H1 (cell line): ENCODE measurements around the gene FAM120B. TPM values are rescaled to one million over a fixed set of nuclear protein-coding genes. Genes with fewer than 3 reads are reported as not detected.

ENCODE experiments used
- CTCF ChIA-PET: fragments of 300-600 bp; sonication (Branson Sonifier 250); formaldehyde crosslinking; loops from one replicate; lab custom pipeline; 2021; ENCODE audit not compliant: partially characterized antibody; lab: Charles Lee
- POLR2A ChIA-PET: fragments of 300-600 bp; sonication (Branson Sonifier 250); formaldehyde crosslinking; loops from one replicate; lab custom pipeline; 2021; ENCODE audit warnings: inconsistent platforms; ENCODE audit not compliant: partially characterized antibody; lab: Charles Lee
- DNase-seq, 2 experiments: peaks; one replicate each; pipeline versions ENCODE4 v3.0.0 to v3.0.0-alpha.2; 2010 to 2022; ENCODE audit warnings: low spot score in 2 of 2, low read depth in 1 of 2, mixed read lengths in 1 of 2
- FAIRE-seq: peaks from 2 replicates; lab custom pipeline; 2011; peaks lifted over from hg19 to GRCh38; lab: Jason Lieb, UNC
- H2AFZ ChIP-seq: 2 replicates; pipeline ENCODE4 v1.8.1; 2012; ENCODE audit warnings: low read length, inconsistent platforms
- H2AK5ac ChIP-seq: 2 replicates; pipeline ENCODE4 v1.6.1; 2013; ENCODE audit warnings: low read depth, low read length
- H2BK120ac ChIP-seq: replicated peaks from 2 replicates; pipeline ENCODE3; 2013; ENCODE audit warnings: low read depth, low read length, inconsistent platforms
- H2BK12ac ChIP-seq: 2 replicates; pipeline ENCODE4 v1.6.1; 2013; ENCODE audit warnings: low read depth, low read length
- H2BK15ac ChIP-seq: 2 replicates; pipeline ENCODE4 v1.6.1; 2013; ENCODE audit warnings: low read length
- H2BK20ac ChIP-seq: 2 replicates; pipeline ENCODE4 v1.6.1; 2013; ENCODE audit warnings: low read length
- H2BK5ac ChIP-seq: 2 replicates; pipeline ENCODE4 v1.6.1; 2013; ENCODE audit warnings: low read depth, low read length
- H3K14ac ChIP-seq: 2 replicates; pipeline ENCODE4 v1.6.1; 2013; ENCODE audit warnings: inconsistent platforms; ENCODE audit not compliant: insufficient read length
- H3K18ac ChIP-seq: 2 replicates; pipeline ENCODE4 v1.6.1; 2013; ENCODE audit warnings: low read length; ENCODE audit errors: extremely low read depth
- H3K23ac ChIP-seq: 2 replicates; pipeline ENCODE4 v1.6.1; 2013; ENCODE audit warnings: inconsistent platforms; ENCODE audit not compliant: insufficient read length
- H3K23me2 ChIP-seq: 2 replicates; pipeline ENCODE4 v1.6.1; 2013; ENCODE audit warnings: low read depth, low read length
- H3K27ac ChIP-seq: 2 replicates; pipeline ENCODE4 v1.6.1; 2011; ENCODE audit warnings: low read depth, low read length, inconsistent platforms
- H3K27me3 ChIP-seq, 4 experiments: replicated peaks in 1 of 4; 1 replicate in 1 of 4; 2 replicates in 3 of 4; pipeline versions ENCODE4 v1.6.1 to v1.8.1; 2011 to 2013; ENCODE audit warnings: low read length in 3 of 4, mild to moderate bottlenecking in 3 of 4, inconsistent platforms in 2 of 4, mixed read lengths in 2 of 4, moderate library complexity in 1 of 4; ENCODE audit not compliant: control insufficient read depth in 3 of 4, insufficient read depth in 3 of 4; ENCODE audit errors: extremely low read depth in 1 of 4
- H3K36me3 ChIP-seq, 4 experiments: 2 replicates each; pipeline versions ENCODE4 v1.6.1 to v1.8.1; 2011 to 2013; ENCODE audit warnings: mild to moderate bottlenecking in 4 of 4, low read length in 3 of 4, moderate library complexity in 2 of 4, control low read depth in 1 of 4, inconsistent platforms in 1 of 4; ENCODE audit not compliant: insufficient read depth in 4 of 4, control insufficient read depth in 2 of 4
- H3K4ac ChIP-seq: replicated peaks from 2 replicates; pipeline ENCODE3; 2013; ENCODE audit warnings: low read length, low read depth, mixed read lengths, inconsistent platforms; ENCODE audit not compliant: insufficient read length
- H3K4me1 ChIP-seq, 4 experiments: replicated peaks in 1 of 4; 1 replicate in 1 of 4; 2 replicates in 3 of 4; pipeline versions ENCODE4 v1.6.1 to v1.8.1; 2011 to 2013; ENCODE audit warnings: low read length in 3 of 4, inconsistent platforms in 2 of 4, mixed read lengths in 1 of 4; ENCODE audit not compliant: insufficient read depth in 4 of 4, control insufficient read depth in 3 of 4
- H3K4me2 ChIP-seq, 2 experiments: 2 replicates each; pipeline versions ENCODE4 v1.6.1 to v1.8.1; 2011 to 2013; ENCODE audit warnings: low read depth in 2 of 2, low read length in 2 of 2, control low read depth in 1 of 2, inconsistent platforms in 1 of 2, mild to moderate bottlenecking in 1 of 2; ENCODE audit not compliant: insufficient read depth in 1 of 2
- H3K4me3 ChIP-seq, 4 experiments: fragments of 200-600, 300-600 bp in 1 of 4; sonication (generic), shearing (Covaris generic), sonication (Bioruptor Twin) in 1 of 4; 2 replicates each; pipeline versions ENCODE4 v1.5.1 to v1.8.1; 2011 to 2016; ENCODE audit warnings: low read length in 4 of 4, low read depth in 3 of 4, control low read depth in 2 of 4, inconsistent platforms in 2 of 4, mild to moderate bottlenecking in 2 of 4, mixed read lengths in 1 of 4, moderate library complexity in 1 of 4; ENCODE audit not compliant: insufficient read depth in 2 of 4; ENCODE audit errors: extremely low read depth in 1 of 4
- H3K56ac ChIP-seq: replicated peaks from 2 replicates; pipeline ENCODE3; 2013; ENCODE audit warnings: low read depth, mild to moderate bottlenecking, mixed read lengths, low read length, inconsistent platforms; ENCODE audit not compliant: insufficient read length
- H3K79me1 ChIP-seq: 2 replicates; pipeline ENCODE4 v1.6.1; 2013; ENCODE audit warnings: low read depth, low read length, control low read depth
- H3K79me2 ChIP-seq, 2 experiments: 2 replicates each; pipeline versions ENCODE4 v1.6.1 to v1.8.1; 2012 to 2013; ENCODE audit warnings: low read length in 2 of 2, mild to moderate bottlenecking in 2 of 2, inconsistent platforms in 1 of 2; ENCODE audit not compliant: insufficient read depth in 2 of 2, control insufficient read depth in 1 of 2
- H3K9ac ChIP-seq, 4 experiments: replicated peaks in 1 of 4; 1 replicate in 1 of 4; 2 replicates in 3 of 4; pipeline versions ENCODE4 v1.6.1 to v1.8.1; 2011 to 2013; ENCODE audit warnings: low read depth in 3 of 4, low read length in 3 of 4, control low read depth in 2 of 4, mild to moderate bottlenecking in 2 of 4, moderate library complexity in 2 of 4, inconsistent platforms in 1 of 4; ENCODE audit errors: extremely low read depth in 1 of 4
- H3K9me3 ChIP-seq, 2 experiments: 2 replicates each; pipeline versions ENCODE4 v1.6.1 to v1.8.1; 2012 to 2013; ENCODE audit warnings: mild to moderate bottlenecking in 2 of 2, moderate library complexity in 2 of 2, control low read depth in 1 of 2, inconsistent platforms in 1 of 2, low read depth in 1 of 2, low read length in 1 of 2, mixed read lengths in 1 of 2; ENCODE audit not compliant: insufficient read depth in 2 of 2
- H4K20me1 ChIP-seq, 2 experiments: replicated peaks in 1 of 2; 2 replicates each; pipeline versions ENCODE3 to v1.8.1; 2011 to 2013; ENCODE audit warnings: inconsistent platforms in 2 of 2, low read length in 2 of 2, mild to moderate bottlenecking in 1 of 2; ENCODE audit not compliant: insufficient read depth in 2 of 2, control insufficient read depth in 1 of 2
- H4K5ac ChIP-seq: 2 replicates; pipeline ENCODE4 v1.6.1; 2013; ENCODE audit warnings: low read length, low read depth, mixed read lengths, inconsistent platforms; ENCODE audit not compliant: insufficient read length
- H4K8ac ChIP-seq: 2 replicates; pipeline ENCODE4 v1.8.0; 2013; ENCODE audit warnings: mild to moderate bottlenecking, moderate library complexity, low read length, inconsistent platforms; ENCODE audit not compliant: insufficient read depth; ENCODE audit errors: extremely low read depth
- H4K91ac ChIP-seq: replicated peaks from 2 replicates; pipeline ENCODE3; 2013; ENCODE audit warnings: low read length, mixed read lengths, inconsistent platforms; ENCODE audit not compliant: insufficient read length
- JUND ChIP-seq: IDR thresholded peaks from 2 replicates; pipeline ENCODE4 v1.6.1; 2011; ENCODE audit warnings: mild to moderate bottlenecking, improper control_type of control experiment, low read length
- polyA plus RNA-seq, 7 experiments: library from polyadenylated mRNA; depleted of rRNA in 3 of 7; stranded (reverse) in 5 of 7; unstranded in 2 of 7; fragments of >200 nt in 5 of 7; fragments of 200-250 nt in 2 of 7; gene quantifications; 1 replicate in 5 of 7; 2 replicates in 1 of 7; 4 replicates in 1 of 7; pipeline versions ENCODE4 v1.2.1 to v1.2.3, GENCODE V29; 2011 to 2013; ENCODE audit warnings: missing spikeins in 2 of 7, mixed read lengths in 2 of 7
- total RNA-seq: library from RNA; stranded (reverse); fragmentation: NEBNext Ultra II Directional; extraction: Animal tissue kit (Norgen Biotek cat#: 25700); gene quantifications from 2 replicates; pipeline ENCODE4 v1.2.1, GENCODE V29; 2021
- TF ChIP-seq, protein P1 (sequence below): IDR thresholded peaks from 2 replicates; pipeline ENCODE4 v1.6.1; 2012; ENCODE audit warnings: inconsistent platforms

The FAM120B gene
- total and polyA plus RNA-seq, 2 of the 8 experiments (the other 6 are each of a cell fraction or from before 2014, with no cell fraction given): 5.1 to 12.5 TPM

GRCh38 chr6:170381562-170381961 is 75.0 kb downstream of the FAM120B start:
- H2BK20ac ChIP-seq: no peak overlapping the region
- H2BK5ac ChIP-seq: no peak overlapping the region
- no peak overlapping the region for H2AK5ac ChIP-seq
- no peak overlapping the region for H2BK12ac ChIP-seq
- no peak overlapping the region for H3K14ac ChIP-seq
- no peak overlapping the region for H4K91ac ChIP-seq
- H3K9me3 ChIP-seq: no peaks in the 10 kb centered on the region; a peak in 1 of 4 replicates
- H3K4me2 ChIP-seq: no peak overlapping the region
- no peak overlapping the region for H2BK120ac ChIP-seq
- no peaks in the 10 kb centered on the region for H3K27me3 ChIP-seq
- no peak for FAIRE-seq
- H4K5ac ChIP-seq: no peak overlapping the region
- H3K36me3 ChIP-seq: no peaks in the 10 kb centered on the region
- ChIA-PET POLR2A (no interaction called here), CTCF (interaction anchor here (0.6 to 1.1 kb wide), 2 partner anchors 68 to 470 kb away, joined by 3 read pairs; no protein-coding TSS in a partner anchor)
- H3K18ac ChIP-seq: no peak overlapping the region
- H3K4me3 ChIP-seq: no peak overlapping the region
- no peak for DNase-seq
- H4K8ac ChIP-seq: no peak overlapping the region
- no peak overlapping the region for H3K4ac ChIP-seq
- H3K9ac ChIP-seq: no peak overlapping the region
- H3K79me1 ChIP-seq: no peaks in the 10 kb centered on the region
- H3K56ac ChIP-seq: no peak overlapping the region
- no peaks in the 10 kb centered on the region for H3K23me2 ChIP-seq
- H4K20me1 ChIP-seq: no peaks in the 10 kb centered on the region
- H3K4me1 ChIP-seq: peaks cover 0 to 3% (median 0%) of the 10 kb centered on the region in 4 experiments; a peak in 1 of 7 replicates
- H2AFZ ChIP-seq: no peak overlapping the region
- H3K79me2 ChIP-seq: no peaks in the 10 kb centered on the region
- no peak overlapping the region for H2BK15ac ChIP-seq
- H3K23ac ChIP-seq: no peak overlapping the region
- H3K27ac ChIP-seq: no peak overlapping the region
- TF ChIP-seq JUND: no peak
- TF ChIP-seq, protein P1, sequence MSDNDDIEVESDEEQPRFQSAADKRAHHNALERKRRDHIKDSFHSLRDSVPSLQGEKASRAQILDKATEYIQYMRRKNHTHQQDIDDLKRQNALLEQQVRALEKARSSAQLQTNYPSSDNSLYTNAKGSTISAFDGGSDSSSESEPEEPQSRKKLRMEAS: no peak
- TF ChIP-seq, all 59 proteins: peak for 0
